GM23338 (cell line): Measurements from ENCODE around the gene EXOC4. TPM values are rescaled to one million over a fixed set of nuclear protein-coding genes. Genes with fewer than 3 reads are reported as not detected.

Experiments
- ATAC-seq: fragments of 200-7000 bp; cut with Tn5 transposase; 3 replicates; pipeline ENCODE4 v1.9.1; 2020
- DNase-seq: peaks from one replicate; pipeline ENCODE4 v3.0.0-alpha.2; 2015; ENCODE audit warnings: low spot score
- H2AFZ ChIP-seq: fragments of 200-600 bp; sonication (generic); 2 replicates; pipeline ENCODE4 v1.8.0; 2016; ENCODE audit warnings: antibody characterized with exemption, mild to moderate bottlenecking, moderate library complexity
- H3F3A ChIP-seq: fragments of 200-600 bp; sonication (generic); replicated peaks from 2 replicates; pipeline ENCODE4 v1.8.0; 2017; ENCODE audit warnings: antibody characterized with exemption, mixed run types, low read depth
- H3K27ac ChIP-seq: fragments of 200-600 bp; sonication (generic); 2 replicates; pipeline ENCODE4 v1.6.1; 2016; ENCODE audit warnings: low read depth
- H3K27me3 ChIP-seq: fragments of 200-600 bp; sonication (generic); 2 replicates; pipeline ENCODE4 v1.8.0; 2016; ENCODE audit warnings: mild to moderate bottlenecking, mixed run types, moderate library complexity; ENCODE audit not compliant: insufficient read depth
- H3K36me3 ChIP-seq: fragments of 200-600 bp; sonication (generic); 2 replicates; pipeline ENCODE4 v1.8.0; 2016; ENCODE audit warnings: mild to moderate bottlenecking; ENCODE audit not compliant: insufficient read depth
- H3K4me1 ChIP-seq: fragments of 200-600 bp; sonication (generic); 2 replicates; pipeline ENCODE4 v1.8.0; 2016; ENCODE audit warnings: mild to moderate bottlenecking, moderate library complexity; ENCODE audit not compliant: insufficient read depth
- H3K4me2 ChIP-seq: fragments of 200-600 bp; sonication (generic); 2 replicates; pipeline ENCODE4 v1.7.1; 2017; ENCODE audit warnings: mixed run types
- H3K4me3 ChIP-seq: fragments of 200-600 bp; sonication (generic); 2 replicates; pipeline ENCODE4 v1.6.1; 2016; ENCODE audit warnings: mixed run types
- H3K79me2 ChIP-seq: fragments of 200-600 bp; sonication (generic); replicated peaks from 2 replicates; pipeline ENCODE4 v1.8.0; 2017; ENCODE audit warnings: mild to moderate bottlenecking; ENCODE audit not compliant: insufficient read depth
- H3K9me2 ChIP-seq: fragments of 200-600 bp; sonication (generic); 2 replicates; pipeline ENCODE4 v1.8.0; 2017; ENCODE audit not compliant: insufficient read depth
- H4K20me1 ChIP-seq: fragments of 200-600 bp; sonication (generic); replicated peaks from 2 replicates; pipeline ENCODE4 v1.8.0; 2017; ENCODE audit warnings: mild to moderate bottlenecking; ENCODE audit not compliant: insufficient read depth
- H3K27ac Mint-ChIP-seq: 2 replicates; pipeline ENCODE4 v1.8.0; 2020; ENCODE audit warnings: inconsistent platforms, mild to moderate bottlenecking, moderate library complexity, mixed read lengths
- H3K27me3 Mint-ChIP-seq: 3 replicates; pipeline ENCODE4 v1.8.0; 2022; ENCODE audit warnings: low read depth, mild to moderate bottlenecking, moderate library complexity, mixed read lengths, inconsistent platforms; ENCODE audit not compliant: insufficient read depth, poor library complexity
- H3K36me3 Mint-ChIP-seq: 3 replicates; pipeline ENCODE4 v1.8.0; 2021; ENCODE audit warnings: low read depth, mild to moderate bottlenecking, inconsistent platforms, moderate library complexity, mixed read lengths
- H3K4me1 Mint-ChIP-seq: 3 replicates; pipeline ENCODE4 v1.8.0; 2020; ENCODE audit warnings: mild to moderate bottlenecking, inconsistent platforms, mixed read lengths
- H3K4me3 Mint-ChIP-seq: 3 replicates; pipeline ENCODE4 v1.8.0; 2021; ENCODE audit warnings: moderate library complexity, mild to moderate bottlenecking, inconsistent platforms, mixed read lengths
- H3K9me3 Mint-ChIP-seq: 3 replicates; pipeline ENCODE4 v1.8.0; 2020; ENCODE audit warnings: moderate library complexity, mild to moderate bottlenecking, inconsistent platforms, mixed read lengths
- EZH2 ChIP-seq: fragments of 200-600 bp; sonication (generic); IDR thresholded peaks from one replicate; pipeline ENCODE4 v1.8.0; 2017; ENCODE audit warnings: antibody characterized with exemption, mild to moderate bottlenecking, low read depth; ENCODE audit not compliant: unreplicated experiment
- NANOG ChIP-seq: IDR thresholded peaks from 2 replicates; pipeline ENCODE4 v1.6.1; 2016; ENCODE audit warnings: antibody characterized with exemption, borderline replicate concordance
- ZNF114 ChIP-seq: fragments of 250-450 bp; sonication (Bioruptor Pico); IDR thresholded peaks from 2 replicates; pipeline ENCODE4 v1.5.0; 2020; ENCODE audit warnings: mild to moderate bottlenecking, moderate library complexity
- ZNF462 ChIP-seq: fragments of 250-450 bp; sonication (Bioruptor Pico); IDR thresholded peaks from 2 replicates; pipeline ENCODE4 v1.5.0; 2020; ENCODE audit warnings: mild to moderate bottlenecking, moderate library complexity
- polyA plus RNA-seq: library from polyadenylated mRNA; unstranded; fragments of >200 nt; fragmentation: Nextera tagmentation; extraction: Ambion mirVana; gene quantifications from 2 replicates; pipeline ENCODE4 v1.2.1, GENCODE V29; 2016
- total RNA-seq: library from RNA; depleted of rRNA; stranded (reverse); fragments of >200 nt; shearing (Covaris generic); gene quantifications from 2 replicates; pipeline ENCODE4 v1.2.3, GENCODE V29; 2014
- TF ChIP-seq, protein P1 (sequence below): IDR thresholded peaks from one replicate; pipeline ENCODE4 v1.6.1; 2018; ENCODE audit warnings: antibody characterized with exemption; ENCODE audit not compliant: unreplicated experiment
- TF ChIP-seq, protein P2 (sequence below), 2 experiments: fragments of 200-600 bp in 1 of 2; sonication (generic) in 1 of 2; conservative IDR thresholded peaks; 2 replicates each; pipeline versions ENCODE4 v1.5.1 to v1.6.1; 2016 to 2017; ENCODE audit warnings: antibody characterized with exemption in 2 of 2, low read depth in 2 of 2, mild to moderate bottlenecking in 2 of 2, moderate library complexity in 1 of 2
- TF ChIP-seq, protein P3 (sequence below): IDR thresholded peaks from 2 replicates; pipeline ENCODE4 v1.6.1; 2016; ENCODE audit warnings: antibody characterized with exemption

EXOC4 gene
- total and polyA plus RNA-seq, 2 experiments from 2014 or later: 37.5 to 52.7 TPM

- Mint-ChIP-seq H3K9me3 (no peaks in the 10 kb centered on the region), H3K4me1 (no peaks in the 10 kb centered on the region; the same call in 2 of the 3 replicates), H3K36me3 (peaks cover 6% of the 10 kb centered on the region; the same call in 1 of the 3 replicates)
These were observed 756.6 kb downstream of the EXOC4 start for GRCh38 chr7:134009314-134010110.

More at GRCh38 chr7:134009314-134010110, 756.6 kb downstream of the EXOC4 start:
- no peak for DNase-seq
- no peaks in the 10 kb centered on the region for H3K27me3 ChIP-seq
- peaks cover 16% of the 10 kb centered on the region for H3K9me2 ChIP-seq
- H3K4me2 ChIP-seq: no peak overlapping the region
- no peak for ATAC-seq
- no peaks in the 10 kb centered on the region for H3K79me2 ChIP-seq
- Mint-ChIP-seq H3K27me3 (no peaks in the 10 kb centered on the region), H3K27ac (no peak overlapping the region), H3K4me3 (no peak overlapping the region)
- H4K20me1 ChIP-seq: no peaks in the 10 kb centered on the region
- H3K27ac ChIP-seq: no peak overlapping the region
- TF ChIP-seq, protein P1, sequence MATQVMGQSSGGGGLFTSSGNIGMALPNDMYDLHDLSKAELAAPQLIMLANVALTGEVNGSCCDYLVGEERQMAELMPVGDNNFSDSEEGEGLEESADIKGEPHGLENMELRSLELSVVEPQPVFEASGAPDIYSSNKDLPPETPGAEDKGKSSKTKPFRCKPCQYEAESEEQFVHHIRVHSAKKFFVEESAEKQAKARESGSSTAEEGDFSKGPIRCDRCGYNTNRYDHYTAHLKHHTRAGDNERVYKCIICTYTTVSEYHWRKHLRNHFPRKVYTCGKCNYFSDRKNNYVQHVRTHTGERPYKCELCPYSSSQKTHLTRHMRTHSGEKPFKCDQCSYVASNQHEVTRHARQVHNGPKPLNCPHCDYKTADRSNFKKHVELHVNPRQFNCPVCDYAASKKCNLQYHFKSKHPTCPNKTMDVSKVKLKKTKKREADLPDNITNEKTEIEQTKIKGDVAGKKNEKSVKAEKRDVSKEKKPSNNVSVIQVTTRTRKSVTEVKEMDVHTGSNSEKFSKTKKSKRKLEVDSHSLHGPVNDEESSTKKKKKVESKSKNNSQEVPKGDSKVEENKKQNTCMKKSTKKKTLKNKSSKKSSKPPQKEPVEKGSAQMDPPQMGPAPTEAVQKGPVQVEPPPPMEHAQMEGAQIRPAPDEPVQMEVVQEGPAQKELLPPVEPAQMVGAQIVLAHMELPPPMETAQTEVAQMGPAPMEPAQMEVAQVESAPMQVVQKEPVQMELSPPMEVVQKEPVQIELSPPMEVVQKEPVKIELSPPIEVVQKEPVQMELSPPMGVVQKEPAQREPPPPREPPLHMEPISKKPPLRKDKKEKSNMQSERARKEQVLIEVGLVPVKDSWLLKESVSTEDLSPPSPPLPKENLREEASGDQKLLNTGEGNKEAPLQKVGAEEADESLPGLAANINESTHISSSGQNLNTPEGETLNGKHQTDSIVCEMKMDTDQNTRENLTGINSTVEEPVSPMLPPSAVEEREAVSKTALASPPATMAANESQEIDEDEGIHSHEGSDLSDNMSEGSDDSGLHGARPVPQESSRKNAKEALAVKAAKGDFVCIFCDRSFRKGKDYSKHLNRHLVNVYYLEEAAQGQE: no peak
- TF ChIP-seq ZNF114 (CRISPR knock-in tag) (no peak), NANOG (no peak), EZH2 (no peak), ZNF462 (CRISPR knock-in tag) (no peak)
- TF ChIP-seq, protein P2, sequence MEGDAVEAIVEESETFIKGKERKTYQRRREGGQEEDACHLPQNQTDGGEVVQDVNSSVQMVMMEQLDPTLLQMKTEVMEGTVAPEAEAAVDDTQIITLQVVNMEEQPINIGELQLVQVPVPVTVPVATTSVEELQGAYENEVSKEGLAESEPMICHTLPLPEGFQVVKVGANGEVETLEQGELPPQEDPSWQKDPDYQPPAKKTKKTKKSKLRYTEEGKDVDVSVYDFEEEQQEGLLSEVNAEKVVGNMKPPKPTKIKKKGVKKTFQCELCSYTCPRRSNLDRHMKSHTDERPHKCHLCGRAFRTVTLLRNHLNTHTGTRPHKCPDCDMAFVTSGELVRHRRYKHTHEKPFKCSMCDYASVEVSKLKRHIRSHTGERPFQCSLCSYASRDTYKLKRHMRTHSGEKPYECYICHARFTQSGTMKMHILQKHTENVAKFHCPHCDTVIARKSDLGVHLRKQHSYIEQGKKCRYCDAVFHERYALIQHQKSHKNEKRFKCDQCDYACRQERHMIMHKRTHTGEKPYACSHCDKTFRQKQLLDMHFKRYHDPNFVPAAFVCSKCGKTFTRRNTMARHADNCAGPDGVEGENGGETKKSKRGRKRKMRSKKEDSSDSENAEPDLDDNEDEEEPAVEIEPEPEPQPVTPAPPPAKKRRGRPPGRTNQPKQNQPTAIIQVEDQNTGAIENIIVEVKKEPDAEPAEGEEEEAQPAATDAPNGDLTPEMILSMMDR (conservative IDR thresholded peaks at IDR 0.05; ENCODE audit: low read depth in 2 of 2): no peak
- TF ChIP-seq, protein P3, sequence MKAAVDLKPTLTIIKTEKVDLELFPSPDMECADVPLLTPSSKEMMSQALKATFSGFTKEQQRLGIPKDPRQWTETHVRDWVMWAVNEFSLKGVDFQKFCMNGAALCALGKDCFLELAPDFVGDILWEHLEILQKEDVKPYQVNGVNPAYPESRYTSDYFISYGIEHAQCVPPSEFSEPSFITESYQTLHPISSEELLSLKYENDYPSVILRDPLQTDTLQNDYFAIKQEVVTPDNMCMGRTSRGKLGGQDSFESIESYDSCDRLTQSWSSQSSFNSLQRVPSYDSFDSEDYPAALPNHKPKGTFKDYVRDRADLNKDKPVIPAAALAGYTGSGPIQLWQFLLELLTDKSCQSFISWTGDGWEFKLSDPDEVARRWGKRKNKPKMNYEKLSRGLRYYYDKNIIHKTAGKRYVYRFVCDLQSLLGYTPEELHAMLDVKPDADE: no peak
- H3K4me1 ChIP-seq: no peaks in the 10 kb centered on the region
- no peaks in the 10 kb centered on the region for H3F3A ChIP-seq
- no peaks in the 10 kb centered on the region for H3K36me3 ChIP-seq
- H2AFZ ChIP-seq: no peak overlapping the region
- H3K4me3 ChIP-seq: no peak overlapping the region
